Endothelial cell of umbilical vein (primary cell): ENCODE results near the gene PAGE2B. TPM values are rescaled to one million over a fixed set of nuclear protein-coding genes. Genes with fewer than 3 reads are reported as not detected.
"Not testable (repeated sequence)": the region's sequence is repeated elsewhere in the genome, so short reads cannot be mapped to it uniquely, and the experiment has no call there.

Experiments used
- BruUV-seq: library from RNA; stranded (reverse); fragments of 400-500 nt; replicated peaks from 2 replicates; lab custom pipeline; 2021; lab: Mats Ljungman, UMichigan
- CTCF ChIA-PET: fragments of 300-600, 350-600 bp; sonication (Branson Sonifier 250); formaldehyde crosslinking; loops from one replicate; lab custom pipeline; 2021; ENCODE audit warnings: antibody characterized with exemption, inconsistent platforms; lab: Charles Lee
- POLR2A ChIA-PET: fragments of 300-600, 350-600 bp; sonication (Branson Sonifier 250); formaldehyde crosslinking; loops from one replicate; lab custom pipeline; 2021; ENCODE audit warnings: antibody characterized with exemption, inconsistent platforms; lab: Charles Lee
- DNase-seq: peaks from one replicate; pipeline ENCODE4 v3.0.0-alpha.2; 2011; ENCODE audit warnings: low read depth, low spot score
- FAIRE-seq: peaks from 2 replicates; lab custom pipeline; 2011; peaks lifted over from hg19 to GRCh38; lab: Jason Lieb, UNC
- H2AFZ ChIP-seq: 2 replicates; pipeline ENCODE4 v1.6.0; 2012; ENCODE audit warnings: low read depth, low read length, control low read depth, inconsistent platforms
- H3K27ac ChIP-seq: 2 replicates; pipeline ENCODE4 v1.5.1; 2011; ENCODE audit warnings: low read depth, mild to moderate bottlenecking, control low read depth, low read length, moderate library complexity; ENCODE audit not compliant: insufficient read depth
- H3K27me3 ChIP-seq, 2 experiments: 2 replicates each; pipeline versions ENCODE4 v1.6.0 to v1.6.1; 2011; ENCODE audit warnings: low read length in 2 of 2, mixed read lengths in 1 of 2; ENCODE audit not compliant: control insufficient read depth in 2 of 2, insufficient read depth in 2 of 2
- H3K36me3 ChIP-seq, 2 experiments: 2 replicates in 1 of 2; 3 replicates in 1 of 2; pipeline ENCODE4 v1.5.1; 2011; ENCODE audit warnings: low read length in 2 of 2, mild to moderate bottlenecking in 1 of 2, moderate library complexity in 1 of 2; ENCODE audit not compliant: control insufficient read depth in 2 of 2, insufficient read depth in 2 of 2; ENCODE audit errors: extremely low read depth in 1 of 2
- H3K4me1 ChIP-seq: 3 replicates; pipeline ENCODE4 v1.5.1; 2011; ENCODE audit warnings: mild to moderate bottlenecking, low read length; ENCODE audit not compliant: control insufficient read depth, insufficient read depth; ENCODE audit errors: extremely low read depth
- H3K4me2 ChIP-seq: 2 replicates; pipeline ENCODE4 v1.6.1; 2011; ENCODE audit warnings: low read length, control low read depth, mixed read lengths; ENCODE audit not compliant: insufficient read depth
- H3K4me3 ChIP-seq, 3 experiments: fragments of 200-600 bp in 1 of 3; sonication (generic), shearing (Covaris generic) in 1 of 3; replicated peaks in 1 of 3; 2 replicates each; pipeline ENCODE4 v1.5.1; 2011 to 2016; ENCODE audit warnings: control low read depth in 3 of 3, low read length in 3 of 3, mild to moderate bottlenecking in 2 of 3, inconsistent platforms in 1 of 3, low read depth in 1 of 3, moderate library complexity in 1 of 3; ENCODE audit not compliant: insufficient read depth in 1 of 3
- H3K79me2 ChIP-seq: 2 replicates; pipeline ENCODE4 v1.6.0; 2012; ENCODE audit warnings: low read length, inconsistent platforms; ENCODE audit not compliant: control insufficient read depth, insufficient read depth
- H3K9ac ChIP-seq: replicated peaks from 2 replicates; pipeline ENCODE3; 2011; ENCODE audit warnings: low read length, control low read depth; ENCODE audit not compliant: insufficient read depth; ENCODE audit errors: extremely low read depth
- H3K9me1 ChIP-seq: replicated peaks from 3 replicates; pipeline ENCODE4 v1.6.0; 2011; ENCODE audit warnings: mild to moderate bottlenecking, low read length; ENCODE audit not compliant: control insufficient read depth, insufficient read depth; ENCODE audit errors: extremely low read depth
- H3K9me3 ChIP-seq: replicated peaks from 2 replicates; pipeline ENCODE4 v1.5.1; 2012; ENCODE audit warnings: low read length, inconsistent platforms; ENCODE audit not compliant: control insufficient read depth, insufficient read depth
- H4K20me1 ChIP-seq: replicated peaks from 2 replicates; pipeline ENCODE3; 2011; ENCODE audit warnings: mild to moderate bottlenecking, low read length; ENCODE audit not compliant: control insufficient read depth, insufficient read depth; ENCODE audit errors: extremely low read depth
- FOS ChIP-seq: IDR thresholded peaks from 2 replicates; pipeline ENCODE4 v1.6.1; 2011; ENCODE audit warnings: mild to moderate bottlenecking, low read length, moderate library complexity, borderline replicate concordance; ENCODE audit not compliant: insufficient read depth
- GATA2 ChIP-seq: IDR thresholded peaks from 2 replicates; pipeline ENCODE4 v1.7.0; 2011; ENCODE audit warnings: low read depth, mild to moderate bottlenecking, moderate library complexity, mixed read lengths, low read length; ENCODE audit not compliant: insufficient read length, insufficient read depth
- JUN ChIP-seq: IDR thresholded peaks from 2 replicates; pipeline ENCODE4 v1.6.1; 2011; ENCODE audit warnings: borderline replicate concordance, low read depth; ENCODE audit not compliant: insufficient read length, insufficient read depth
- dilution Hi-C: fragments of 300-500 bp; cut with MboI; formaldehyde crosslinking; loops from one replicate; pipeline ENCODE4 v1.15.0; 2019; ENCODE audit warnings: low sequenced_read_pairs; ENCODE audit not compliant: extremely low pct_ligation_motif_present
- intact Hi-C: fragments of 100-400 bp; cut with micrococcal nuclease; formaldehyde crosslinking; loops from one replicate; pipeline ENCODE4 v1.10.0; 2022
- polyA plus RNA-seq, 4 experiments: library from polyadenylated mRNA; depleted of rRNA in 3 of 4; stranded (reverse) in 3 of 4; unstranded in 1 of 4; fragments of >200 nt; gene quantifications; 2 replicates each; pipeline versions ENCODE4 v1.2.1 to v1.2.3, GENCODE V29; 2011 to 2012; ENCODE audit warnings: missing spikeins in 1 of 4
- total RNA-seq: library from RNA; stranded (reverse); gene quantifications from 2 replicates; pipeline ENCODE4 v1.2.3, GENCODE V29; 2021

Gene PAGE2B
- total and polyA plus RNA-seq, 2 donors (not counting 3 experiments of a cell fraction or from before 2014, with no cell fraction given): not detected

DNA sequence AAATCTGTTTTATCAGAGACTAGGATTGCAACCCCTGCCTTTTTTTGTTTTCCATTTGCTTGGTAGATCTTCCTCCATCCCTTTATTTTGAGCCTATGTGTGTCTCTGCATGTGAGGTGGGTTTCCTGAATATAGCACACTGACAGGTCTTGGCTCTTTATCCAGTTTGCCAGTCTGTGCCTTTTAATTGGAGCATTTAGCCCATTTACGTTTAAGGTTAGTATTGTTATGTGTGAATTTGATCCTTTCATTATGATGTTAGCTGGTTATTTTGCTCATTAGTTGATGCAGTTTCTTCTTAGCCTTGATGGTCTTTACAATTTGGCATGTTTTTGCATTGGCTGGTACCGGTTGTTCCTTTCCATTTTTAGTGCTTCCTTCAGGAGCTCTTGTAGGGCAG, 24.2 kb upstream of the PAGE2B start:
- dilution Hi-C loops, BruUV-seq, POLR2A ChIA-PET, H4K20me1 ChIP-seq, H3K36me3 ChIP-seq, H3K79me2 ChIP-seq, H3K27me3 ChIP-seq, H3K4me3 ChIP-seq, H2AFZ ChIP-seq, H3K4me2 ChIP-seq, H3K4me1 ChIP-seq, H3K9me3 ChIP-seq, CTCF ChIA-PET, H3K9ac ChIP-seq, intact Hi-C loops, H3K9me1 ChIP-seq, DNase-seq, H3K27ac ChIP-seq, FAIRE-seq: not testable (repeated sequence)

DNA sequence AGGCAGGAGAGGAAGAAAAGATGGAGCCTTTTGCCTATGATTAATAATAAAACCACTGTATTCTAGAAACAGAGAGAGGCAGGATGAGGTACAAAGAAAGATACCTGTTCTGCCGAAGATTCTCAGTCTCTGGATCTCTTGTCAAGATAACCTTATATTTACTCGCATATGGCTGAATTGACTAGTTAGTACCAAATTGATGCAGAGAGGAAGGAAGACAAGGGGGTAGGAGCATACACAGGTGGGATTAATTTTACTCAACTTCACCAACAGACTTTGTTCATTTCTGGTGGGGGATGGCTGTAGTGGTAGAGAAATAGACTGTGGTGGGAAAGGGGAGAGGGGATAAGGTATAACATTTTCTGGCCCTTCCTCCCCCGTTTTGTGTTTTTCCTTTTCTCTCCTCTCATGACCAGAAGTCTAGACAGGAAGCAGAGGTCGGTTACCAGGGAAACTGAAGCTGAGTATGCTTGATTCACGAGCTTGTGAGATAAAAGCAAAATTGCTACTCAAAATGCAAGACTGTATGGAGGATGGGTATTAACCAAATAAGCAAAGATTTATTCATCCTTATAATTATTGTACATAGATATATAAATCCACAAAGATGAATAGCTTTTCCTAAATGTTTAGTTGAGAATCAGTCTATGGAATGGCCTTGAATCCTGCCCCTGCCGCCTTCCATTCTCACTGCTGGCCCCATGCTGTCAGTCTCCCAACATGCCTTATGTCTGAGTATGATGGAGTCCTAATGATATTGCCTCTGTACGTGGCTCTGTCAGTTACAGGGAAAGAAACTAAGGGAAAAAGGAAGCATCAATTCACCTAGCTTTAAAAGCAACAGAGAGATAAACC, 17.8 kb upstream of the PAGE2B start:
- intact Hi-C loops (loop anchor here (1.0 to 5.0 kb wide), 7 partner anchors 48 to 700 kb away; partner anchors contain the start of gene WNK3), dilution Hi-C loops (no loop called here)
- DNase-seq: peak; percentile 81
- Histone ChIP-seq H3K27ac (peak overlapping the region; percentile 87), H3K36me3 (no peaks in the 10 kb centered on the region), H3K27me3 (no peaks in the 10 kb centered on the region), H2AFZ (peak overlapping the region; percentile 65), H3K4me1 (peaks cover 4% of the 10 kb centered on the region), H3K9me1 (no peaks in the 10 kb centered on the region), H3K4me2 (peak overlapping the region; percentile 92), H4K20me1 (no peaks in the 10 kb centered on the region), H3K79me2 (no peaks in the 10 kb centered on the region), H3K9ac (peak overlapping the region; percentile 62), H3K9me3 (no peaks in the 10 kb centered on the region), H3K4me3 (peak overlapping the region in 1 of 3 experiments; percentile 15)
- peak; percentile 73 for FAIRE-seq
- TF ChIP-seq FOS (peak; percentile 10), JUN (peak; percentile 4), GATA2 (no peak)
- no TSS peak for BruUV-seq
- CTCF ChIA-PET: interaction anchor here (0.6 to 1.3 kb wide), 10 partner anchors 12 to 1739 kb away, joined by 3 to 33 read pairs (median 4); partner anchors contain the start of genes APEX2 and TSR2
- POLR2A ChIA-PET: no interaction called here
